Panc1 (cell line): ENCODE results near the gene CDH16. TPM values are rescaled to one million over a fixed set of nuclear protein-coding genes. Genes with fewer than 3 reads are reported as not detected.
A peak's percentile ranks its signal among the peaks of the same experiment; 100 is the strongest.

Experiments used
- ATAC-seq: fragments of 200-7000 bp; cut with Tn5 transposase; 2 replicates; pipeline ENCODE4 v1.9.1; 2020; ENCODE audit warnings: mild to moderate bottlenecking, moderate library complexity
- BruUV-seq: library from RNA; stranded (reverse); fragments of 400-500 nt; replicated peaks from 2 replicates; lab custom pipeline; 2021; lab: Mats Ljungman, UMichigan
- CTCF ChIA-PET: fragments of 300-600 bp; sonication (Branson Sonifier 250); formaldehyde crosslinking; loops from one replicate; lab custom pipeline; 2022; ENCODE audit warnings: antibody characterized with exemption; lab: Charles Lee
- POLR2A ChIA-PET: fragments of 300-600 bp; sonication (Branson Sonifier 250); formaldehyde crosslinking; loops from one replicate; lab custom pipeline; 2022; ENCODE audit warnings: antibody characterized with exemption; lab: Charles Lee
- DNase-seq: peaks from one replicate; pipeline ENCODE4 v3.0.0-alpha.2; 2010; ENCODE audit warnings: low read depth, low spot score
- H3K27ac ChIP-seq: 2 replicates; pipeline ENCODE4 v1.5.1; 2011; ENCODE audit warnings: mild to moderate bottlenecking, low read length, inconsistent platforms
- H3K27me3 ChIP-seq: fragments of 200-500 bp; sonication (Bioruptor generic); 2 replicates; pipeline ENCODE4 v1.6.0; 2014; ENCODE audit warnings: low read length, inconsistent platforms; ENCODE audit not compliant: control insufficient read depth, insufficient read depth
- H3K36me3 ChIP-seq: fragments of 200-500 bp; sonication (Bioruptor generic); 2 replicates; pipeline ENCODE4 v1.5.1; 2014; ENCODE audit warnings: inconsistent platforms, mild to moderate bottlenecking, low read length, moderate library complexity; ENCODE audit not compliant: control insufficient read depth, insufficient read depth
- H3K4me1 ChIP-seq: 2 replicates; pipeline ENCODE4 v1.5.1; 2011; ENCODE audit warnings: inconsistent platforms, mild to moderate bottlenecking, low read length, moderate library complexity; ENCODE audit not compliant: control insufficient read depth, insufficient read depth
- H3K4me3 ChIP-seq, 2 experiments: 2 replicates each; pipeline ENCODE4 v1.5.1; 2011 to 2012; ENCODE audit warnings: low read depth in 2 of 2, low read length in 2 of 2, mild to moderate bottlenecking in 2 of 2, inconsistent platforms in 1 of 2, moderate library complexity in 1 of 2
- H3K9me3 ChIP-seq: fragments of 200-500 bp; sonication (Bioruptor generic); 2 replicates; pipeline ENCODE4 v1.5.1; 2014; ENCODE audit warnings: low read depth, mild to moderate bottlenecking, inconsistent platforms, low read length, moderate library complexity; ENCODE audit not compliant: control insufficient read depth, insufficient read depth
- POLR2AphosphoS5 ChIP-seq: IDR thresholded peaks from 2 replicates; pipeline ENCODE4 v1.6.1; 2012; ENCODE audit warnings: mild to moderate bottlenecking, low read depth, low read length, moderate library complexity
- SIN3A ChIP-seq: IDR thresholded peaks from 2 replicates; pipeline ENCODE4 v1.6.1; 2012; ENCODE audit warnings: low read depth, mild to moderate bottlenecking, low read length, moderate library complexity, borderline replicate concordance; ENCODE audit not compliant: insufficient read depth
- TCF7L2 ChIP-seq: IDR thresholded peaks from 2 replicates; pipeline ENCODE4 v1.6.1; 2011; ENCODE audit warnings: mild to moderate bottlenecking, low read depth, low read length, inconsistent platforms
- in situ Hi-C: cut with HindIII; loops from 2 replicates; pipeline ENCODE4 v1.10.0; 2016; ENCODE audit warnings: low sequenced_read_pairs, low pct_unique_long_range_greater_than_20kb
- intact Hi-C: fragments of 100-400 bp; cut with micrococcal nuclease; formaldehyde crosslinking; loops from one replicate; pipeline ENCODE4 v1.10.0; 2022; ENCODE audit not compliant: unreplicated experiment
- total RNA-seq: library from RNA; stranded (reverse); gene quantifications from one replicate; pipeline ENCODE4 v1.2.1, GENCODE V29; 2021; ENCODE audit not compliant: unreplicated experiment
- TF ChIP-seq, protein P1 (sequence below), 2 experiments: IDR thresholded peaks; 2 replicates each; pipeline ENCODE4 v1.6.1; 2011 to 2012; ENCODE audit warnings: low read depth in 2 of 2, control low read depth in 1 of 2, low read length in 1 of 2, mild to moderate bottlenecking in 1 of 2, moderate library complexity in 1 of 2; ENCODE audit not compliant: insufficient read depth in 1 of 2
- TF ChIP-seq, protein P2 (sequence below): fragments of 450-650 bp; IDR thresholded peaks from 2 replicates; pipeline ENCODE4 v1.5.1; 2017; ENCODE audit warnings: mild to moderate bottlenecking

The CDH16 gene
- total RNA-seq, 1 experiment from 2014 or later, result not detected

DNA sequence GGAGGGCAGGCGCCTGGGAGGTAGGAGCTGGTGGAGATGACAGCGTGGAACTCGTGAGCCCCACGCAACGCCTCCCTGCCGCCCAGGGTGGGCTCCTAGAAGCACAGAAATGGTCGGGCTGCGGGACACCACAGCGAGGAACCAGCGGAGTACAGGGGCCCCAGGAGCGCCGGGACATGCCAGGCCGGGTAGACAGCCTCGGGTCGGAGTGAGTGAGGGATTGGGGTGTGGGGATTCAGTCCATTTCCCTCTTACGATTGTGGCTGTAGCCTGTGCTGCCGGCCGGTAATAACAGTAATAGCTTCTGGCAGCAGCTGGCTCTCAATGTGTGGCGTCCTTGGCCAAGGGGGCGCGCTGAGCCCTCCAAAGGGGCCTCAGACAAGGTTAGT, 30.1 kb upstream of the CDH16 start:
- H3K4me1 ChIP-seq, result peaks cover 4% of the 10 kb centered on the region
- POLR2A ChIA-PET, result no interaction called here
- H3K27me3 ChIP-seq, result no peaks in the 10 kb centered on the region
- H3K36me3 ChIP-seq, result no peaks in the 10 kb centered on the region
- TF ChIP-seq POLR2AphosphoS5 (no peak), TCF7L2 (no peak), SIN3A (no peak)
- TF ChIP-seq, protein P1, sequence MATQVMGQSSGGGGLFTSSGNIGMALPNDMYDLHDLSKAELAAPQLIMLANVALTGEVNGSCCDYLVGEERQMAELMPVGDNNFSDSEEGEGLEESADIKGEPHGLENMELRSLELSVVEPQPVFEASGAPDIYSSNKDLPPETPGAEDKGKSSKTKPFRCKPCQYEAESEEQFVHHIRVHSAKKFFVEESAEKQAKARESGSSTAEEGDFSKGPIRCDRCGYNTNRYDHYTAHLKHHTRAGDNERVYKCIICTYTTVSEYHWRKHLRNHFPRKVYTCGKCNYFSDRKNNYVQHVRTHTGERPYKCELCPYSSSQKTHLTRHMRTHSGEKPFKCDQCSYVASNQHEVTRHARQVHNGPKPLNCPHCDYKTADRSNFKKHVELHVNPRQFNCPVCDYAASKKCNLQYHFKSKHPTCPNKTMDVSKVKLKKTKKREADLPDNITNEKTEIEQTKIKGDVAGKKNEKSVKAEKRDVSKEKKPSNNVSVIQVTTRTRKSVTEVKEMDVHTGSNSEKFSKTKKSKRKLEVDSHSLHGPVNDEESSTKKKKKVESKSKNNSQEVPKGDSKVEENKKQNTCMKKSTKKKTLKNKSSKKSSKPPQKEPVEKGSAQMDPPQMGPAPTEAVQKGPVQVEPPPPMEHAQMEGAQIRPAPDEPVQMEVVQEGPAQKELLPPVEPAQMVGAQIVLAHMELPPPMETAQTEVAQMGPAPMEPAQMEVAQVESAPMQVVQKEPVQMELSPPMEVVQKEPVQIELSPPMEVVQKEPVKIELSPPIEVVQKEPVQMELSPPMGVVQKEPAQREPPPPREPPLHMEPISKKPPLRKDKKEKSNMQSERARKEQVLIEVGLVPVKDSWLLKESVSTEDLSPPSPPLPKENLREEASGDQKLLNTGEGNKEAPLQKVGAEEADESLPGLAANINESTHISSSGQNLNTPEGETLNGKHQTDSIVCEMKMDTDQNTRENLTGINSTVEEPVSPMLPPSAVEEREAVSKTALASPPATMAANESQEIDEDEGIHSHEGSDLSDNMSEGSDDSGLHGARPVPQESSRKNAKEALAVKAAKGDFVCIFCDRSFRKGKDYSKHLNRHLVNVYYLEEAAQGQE (IDR thresholded peaks at IDR 0.05; ENCODE audit: insufficient read depth in 1 of 2, low read depth in 2 of 2, low read length in 1 of 2), result no peak
- TF ChIP-seq, protein P2, sequence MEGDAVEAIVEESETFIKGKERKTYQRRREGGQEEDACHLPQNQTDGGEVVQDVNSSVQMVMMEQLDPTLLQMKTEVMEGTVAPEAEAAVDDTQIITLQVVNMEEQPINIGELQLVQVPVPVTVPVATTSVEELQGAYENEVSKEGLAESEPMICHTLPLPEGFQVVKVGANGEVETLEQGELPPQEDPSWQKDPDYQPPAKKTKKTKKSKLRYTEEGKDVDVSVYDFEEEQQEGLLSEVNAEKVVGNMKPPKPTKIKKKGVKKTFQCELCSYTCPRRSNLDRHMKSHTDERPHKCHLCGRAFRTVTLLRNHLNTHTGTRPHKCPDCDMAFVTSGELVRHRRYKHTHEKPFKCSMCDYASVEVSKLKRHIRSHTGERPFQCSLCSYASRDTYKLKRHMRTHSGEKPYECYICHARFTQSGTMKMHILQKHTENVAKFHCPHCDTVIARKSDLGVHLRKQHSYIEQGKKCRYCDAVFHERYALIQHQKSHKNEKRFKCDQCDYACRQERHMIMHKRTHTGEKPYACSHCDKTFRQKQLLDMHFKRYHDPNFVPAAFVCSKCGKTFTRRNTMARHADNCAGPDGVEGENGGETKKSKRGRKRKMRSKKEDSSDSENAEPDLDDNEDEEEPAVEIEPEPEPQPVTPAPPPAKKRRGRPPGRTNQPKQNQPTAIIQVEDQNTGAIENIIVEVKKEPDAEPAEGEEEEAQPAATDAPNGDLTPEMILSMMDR, result no peak
- DNase-seq (no peak), ATAC-seq (no peak)
- no peak overlapping the region for H3K4me3 ChIP-seq
- BruUV-seq, result no TSS peak
- intact Hi-C loops (loop anchor here (5.0 kb wide), 1 partner anchor 52 kb away; no protein-coding TSS in a partner anchor), in situ Hi-C loops (no loop called here)
- no peak overlapping the region for H3K27ac ChIP-seq
- H3K9me3 ChIP-seq, result no peaks in the 10 kb centered on the region
- CTCF ChIA-PET, result no interaction called here

DNA sequence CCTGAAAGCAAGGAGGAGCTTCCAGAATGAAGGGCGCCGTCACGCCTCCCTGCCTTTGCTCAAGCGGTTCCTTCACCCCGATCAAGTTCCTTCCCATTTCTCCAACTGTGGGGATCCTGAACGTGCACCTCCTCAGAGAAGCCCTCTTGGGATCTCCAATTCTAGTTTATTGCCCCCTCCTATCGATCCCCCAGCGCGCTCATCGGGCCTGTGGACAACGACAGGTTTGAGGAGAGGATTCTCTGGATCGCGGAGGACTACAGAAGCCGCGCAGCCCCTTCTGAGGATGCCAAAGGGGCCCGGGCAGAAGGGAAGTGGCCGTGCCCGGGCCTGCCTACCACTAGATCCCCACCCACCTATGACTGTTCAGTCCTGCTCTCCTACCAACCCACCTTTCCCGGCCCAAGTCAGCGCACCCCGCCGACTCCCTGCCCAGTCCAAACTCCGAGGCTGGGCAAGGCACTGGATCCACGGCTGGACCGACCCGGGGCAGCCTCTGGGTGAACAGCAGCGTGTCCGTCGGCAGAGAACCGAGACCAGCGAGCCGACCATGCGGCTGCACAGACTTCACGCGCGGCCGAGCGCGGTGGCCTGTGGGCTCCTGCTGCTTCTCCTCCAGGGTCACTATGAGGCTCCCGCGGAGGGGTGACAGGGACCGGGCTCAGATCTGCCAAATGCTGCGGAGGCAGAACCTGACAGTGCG, 29.6 kb upstream of the CDH16 start:
- in situ Hi-C loops (no loop called here), intact Hi-C loops (loop anchor here (5.0 kb wide), 1 partner anchor 51 kb away; no protein-coding TSS in a partner anchor)
- no peak overlapping the region for H3K27ac ChIP-seq
- no TSS peak for BruUV-seq
- H3K4me3 ChIP-seq, result peak overlapping the region; percentile 39 to 57
- TF ChIP-seq POLR2AphosphoS5 (no peak), TCF7L2 (no peak; the same call in 1 of the 2 replicates), SIN3A (no peak)
- TF ChIP-seq, protein P1 (IDR thresholded peaks at IDR 0.05; ENCODE audit: insufficient read depth in 1 of 2, low read depth in 2 of 2, low read length in 1 of 2), result no peak
- TF ChIP-seq, protein P2, result no peak
- CTCF ChIA-PET, result no interaction called here
- DNase-seq (no peak), ATAC-seq (no peak)
- no peaks in the 10 kb centered on the region for H3K4me1 ChIP-seq
- POLR2A ChIA-PET, result interaction anchor here (0.6 kb wide), 1 partner anchor 10 kb away, joined by 5 read pairs; no protein-coding TSS in a partner anchor
- H3K9me3 ChIP-seq, result no peaks in the 10 kb centered on the region
- no peaks in the 10 kb centered on the region for H3K36me3 ChIP-seq
- H3K27me3 ChIP-seq, result no peaks in the 10 kb centered on the region
